ENCODE results near the gene PROX2. TPM values are rescaled to one million over a fixed set of nuclear protein-coding genes. Genes with fewer than 3 reads are reported as not detected.

Gene PROX2
- total RNA-seq, 1 donor from 2014 or later, result not detected

DNA sequence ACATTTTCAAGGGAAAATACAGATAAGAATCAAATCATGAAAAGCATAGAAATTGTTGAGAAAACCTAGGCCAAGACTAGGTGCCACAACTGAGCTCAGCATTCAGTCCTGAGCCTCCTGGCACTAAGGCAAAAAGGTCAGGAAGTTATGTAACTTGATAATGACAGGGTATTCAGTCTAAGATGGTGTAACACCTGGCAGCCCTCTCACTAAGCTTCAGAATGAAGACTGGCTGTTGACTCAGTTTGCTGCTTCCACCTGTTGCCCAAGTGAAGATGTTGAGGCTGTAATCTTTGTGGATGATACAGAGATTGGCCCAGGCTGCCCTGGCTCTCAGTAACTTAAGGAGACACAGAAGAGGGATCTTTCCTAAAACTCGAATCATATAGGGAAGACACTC is 19.6 kb downstream of the PROX2 start:
- no peaks in the 10 kb centered on the region for H3K36me3 ChIP-seq
- no peaks in the 10 kb centered on the region for H3K27me3 ChIP-seq
- no peak for DNase-seq (ENCODE audit: extremely low spot score in 2 of 2)
- H3K4me1 ChIP-seq, result peaks cover 19% of the 10 kb centered on the region
- intact Hi-C loops (cut with DNase I), result no loop called here
- no peak for TF ChIP-seq POLR2A (IDR thresholded peaks at IDR 0.05)
- no peak overlapping the region for H3K27ac ChIP-seq
- no peak overlapping the region for H3K4me3 ChIP-seq
- no peaks in the 10 kb centered on the region for H3K9me3 ChIP-seq

DNA sequence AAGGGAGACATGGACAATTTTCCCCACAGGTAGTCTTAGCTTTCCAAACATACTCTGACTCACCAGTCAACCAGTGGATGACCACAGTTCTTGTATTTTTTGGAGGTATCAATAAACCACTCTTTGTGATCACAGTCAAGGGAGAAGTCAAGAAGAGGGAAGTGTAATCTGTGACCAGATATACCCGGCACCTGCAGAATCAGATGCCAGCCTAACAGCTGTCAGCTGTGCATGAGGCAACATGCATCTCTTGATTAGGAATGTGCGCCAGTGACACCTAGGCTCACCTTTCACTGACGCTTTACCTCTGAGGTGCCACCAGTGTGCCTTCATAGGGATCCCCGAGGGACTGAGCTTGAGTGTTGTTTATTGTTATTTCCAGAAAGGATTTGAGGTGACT is 20.0 kb downstream of the PROX2 start:
- intact Hi-C loops (cut with DNase I), result no loop called here
- Histone ChIP-seq H3K9me3 (no peaks in the 10 kb centered on the region), H3K27ac (no peak overlapping the region), H3K27me3 (no peaks in the 10 kb centered on the region), H3K4me3 (no peak overlapping the region), H3K36me3 (no peaks in the 10 kb centered on the region), H3K4me1 (peaks cover 19% of the 10 kb centered on the region)
- no peak for DNase-seq (ENCODE audit: extremely low spot score in 2 of 2)
- TF ChIP-seq, protein P1, sequence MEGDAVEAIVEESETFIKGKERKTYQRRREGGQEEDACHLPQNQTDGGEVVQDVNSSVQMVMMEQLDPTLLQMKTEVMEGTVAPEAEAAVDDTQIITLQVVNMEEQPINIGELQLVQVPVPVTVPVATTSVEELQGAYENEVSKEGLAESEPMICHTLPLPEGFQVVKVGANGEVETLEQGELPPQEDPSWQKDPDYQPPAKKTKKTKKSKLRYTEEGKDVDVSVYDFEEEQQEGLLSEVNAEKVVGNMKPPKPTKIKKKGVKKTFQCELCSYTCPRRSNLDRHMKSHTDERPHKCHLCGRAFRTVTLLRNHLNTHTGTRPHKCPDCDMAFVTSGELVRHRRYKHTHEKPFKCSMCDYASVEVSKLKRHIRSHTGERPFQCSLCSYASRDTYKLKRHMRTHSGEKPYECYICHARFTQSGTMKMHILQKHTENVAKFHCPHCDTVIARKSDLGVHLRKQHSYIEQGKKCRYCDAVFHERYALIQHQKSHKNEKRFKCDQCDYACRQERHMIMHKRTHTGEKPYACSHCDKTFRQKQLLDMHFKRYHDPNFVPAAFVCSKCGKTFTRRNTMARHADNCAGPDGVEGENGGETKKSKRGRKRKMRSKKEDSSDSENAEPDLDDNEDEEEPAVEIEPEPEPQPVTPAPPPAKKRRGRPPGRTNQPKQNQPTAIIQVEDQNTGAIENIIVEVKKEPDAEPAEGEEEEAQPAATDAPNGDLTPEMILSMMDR (IDR thresholded peaks at IDR 0.05), result no peak
- no peak for TF ChIP-seq POLR2A (IDR thresholded peaks at IDR 0.05)
- TF ChIP-seq POLR2AphosphoS5 (IDR thresholded peaks at IDR 0.05; ENCODE audit: insufficient read depth in 1 of 2, low read depth in 1 of 2), result no peak

DNA sequence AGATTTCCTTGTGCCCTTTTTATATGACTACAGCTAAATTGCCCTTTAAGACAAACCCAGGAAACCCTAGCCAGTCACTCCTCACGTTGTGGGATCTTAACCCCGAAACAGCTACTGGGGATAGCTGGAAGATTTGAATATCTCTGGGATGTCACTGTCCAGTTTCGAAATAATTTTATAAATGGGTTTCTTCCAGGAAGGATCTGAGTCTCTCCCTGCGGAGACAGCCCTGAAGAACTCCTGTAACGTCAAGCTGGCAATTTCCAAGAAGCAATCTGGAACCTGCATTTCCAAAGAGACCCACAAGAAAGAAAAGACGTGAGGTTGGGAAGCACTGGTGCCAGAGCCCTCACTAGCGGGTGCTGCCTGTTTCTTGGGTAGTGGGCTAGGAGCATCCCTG is 20.9 kb downstream of the PROX2 start:
- intact Hi-C loops (cut with DNase I), result no loop called here
- no peak for DNase-seq (ENCODE audit: extremely low spot score in 2 of 2)
- no peak for TF ChIP-seq POLR2A (IDR thresholded peaks at IDR 0.05)
- TF ChIP-seq POLR2AphosphoS5 (IDR thresholded peaks at IDR 0.05; ENCODE audit: insufficient read depth in 1 of 2, low read depth in 1 of 2), result no peak
- TF ChIP-seq, protein P1 (IDR thresholded peaks at IDR 0.05), result no peak
- Histone ChIP-seq H3K9me3 (no peaks in the 10 kb centered on the region), H3K4me3 (no peak overlapping the region), H3K27ac (no peak overlapping the region), H3K4me1 (peaks cover 19% of the 10 kb centered on the region), H3K27me3 (no peaks in the 10 kb centered on the region), H3K36me3 (no peaks in the 10 kb centered on the region)

DNA sequence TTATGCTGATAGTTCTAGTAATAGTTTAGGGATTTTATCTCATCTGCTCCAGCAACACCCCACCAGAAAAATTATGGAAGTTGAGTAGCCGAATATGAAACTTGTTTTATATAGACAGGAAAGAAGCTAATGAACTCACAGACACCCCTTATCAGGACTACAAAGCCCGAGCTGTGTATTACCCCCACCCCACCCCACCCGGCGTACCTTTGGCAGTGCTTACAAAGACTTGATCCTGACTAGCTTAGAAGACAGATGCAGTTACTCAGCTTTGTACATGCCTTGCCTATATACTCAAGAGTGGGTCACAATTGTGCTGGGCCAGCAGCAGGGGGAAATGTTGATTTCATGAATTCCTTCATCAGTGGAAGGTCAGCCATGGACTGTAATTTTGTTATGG is 22.4 kb downstream of the PROX2 start:
- no peak overlapping the region for H3K27ac ChIP-seq

DNA sequence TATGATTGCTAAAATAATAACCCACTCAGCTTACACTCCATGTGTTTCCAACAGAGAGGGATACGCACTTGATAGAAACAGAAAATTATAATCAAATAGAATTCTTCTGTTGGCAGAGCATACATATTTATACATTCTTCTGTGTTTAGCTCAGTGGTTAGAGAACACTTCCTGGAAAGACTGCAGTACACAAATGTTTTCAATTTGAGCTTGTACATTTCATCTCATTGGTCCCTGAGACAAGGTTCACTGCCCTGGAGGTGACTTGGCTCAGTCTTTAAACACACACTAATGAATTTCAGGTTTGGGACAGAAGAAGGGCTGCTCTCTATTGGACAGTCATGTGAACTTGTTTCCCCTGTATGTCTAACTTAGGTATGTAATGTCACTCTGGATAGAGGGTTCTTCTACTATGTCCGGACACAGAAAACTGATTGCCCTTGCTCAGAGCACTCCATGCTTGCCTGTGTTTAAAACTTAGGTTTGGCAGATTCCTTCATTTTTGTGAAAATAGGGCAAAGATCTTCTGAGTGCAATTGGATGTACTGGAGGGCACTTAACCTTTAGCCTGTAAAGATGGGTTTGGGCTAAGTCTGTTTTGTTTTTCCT is 22.9 kb downstream of the PROX2 start:
- intact Hi-C loops (cut with DNase I), result no loop called here
- DNase-seq (ENCODE audit: extremely low spot score in 2 of 2), result no peak
- H3K36me3 ChIP-seq, result no peaks in the 10 kb centered on the region
- H3K4me3 ChIP-seq, result no peak overlapping the region
- H3K4me1 ChIP-seq, result peaks cover 19% of the 10 kb centered on the region
- no peaks in the 10 kb centered on the region for H3K9me3 ChIP-seq
- no peak overlapping the region for H3K27ac ChIP-seq
- TF ChIP-seq, protein P1 (IDR thresholded peaks at IDR 0.05), result no peak
- no peak for TF ChIP-seq POLR2AphosphoS5 (IDR thresholded peaks at IDR 0.05; ENCODE audit: insufficient read depth in 1 of 2, low read depth in 1 of 2)
- TF ChIP-seq POLR2A (IDR thresholded peaks at IDR 0.05), result no peak
- H3K27me3 ChIP-seq, result no peaks in the 10 kb centered on the region

More for the DNA sequence above, 22.4 kb downstream of the PROX2 start:
- Histone ChIP-seq H3K27me3 (no peaks in the 10 kb centered on the region), H3K36me3 (no peaks in the 10 kb centered on the region), H3K4me1 (peaks cover 19% of the 10 kb centered on the region), H3K9me3 (no peaks in the 10 kb centered on the region), H3K4me3 (no peak overlapping the region)
- no peak for TF ChIP-seq POLR2A (IDR thresholded peaks at IDR 0.05)
- no peak for TF ChIP-seq POLR2AphosphoS5 (IDR thresholded peaks at IDR 0.05; ENCODE audit: insufficient read depth in 1 of 2, low read depth in 1 of 2)
- TF ChIP-seq, protein P1 (IDR thresholded peaks at IDR 0.05), result no peak
- no peak for DNase-seq (ENCODE audit: extremely low spot score in 2 of 2)
- intact Hi-C loops (cut with DNase I), result no loop called here
